Ascending aorta (tissue), 2 donors: ENCODE data around the gene CCL22. TPM values are rescaled to one million over a fixed set of nuclear protein-coding genes. Genes with fewer than 3 reads are reported as not detected.

Source experiments
- DNase-seq, 2 donors: peaks; one replicate each; pipeline ENCODE4 v3.0.0-alpha.2; 2019; ENCODE audit warnings: low spot score in 2 of 2
- H3K27ac ChIP-seq, 2 donors: fragments of 200-600 bp; sonication (generic); one replicate each; pipeline ENCODE4 v1.5.1; 2016 to 2017; ENCODE audit warnings: mild to moderate bottlenecking in 1 of 2
- H3K27me3 ChIP-seq: fragments of 200-600 bp; sonication (generic); one replicate; pipeline ENCODE4 v1.5.1; 2017
- H3K36me3 ChIP-seq, 2 donors: fragments of 200-600 bp; sonication (generic); one replicate each; pipeline ENCODE4 v1.5.1; 2016
- H3K4me1 ChIP-seq, 2 donors: fragments of 200-600 bp; sonication (generic); one replicate each; pipeline ENCODE4 v1.5.1; 2016 to 2017; ENCODE audit warnings: mild to moderate bottlenecking in 1 of 2
- H3K4me3 ChIP-seq, 2 donors: fragments of 200-600 bp; sonication (generic); one replicate each; pipeline ENCODE4 v1.5.1; 2016 to 2017; ENCODE audit warnings: mild to moderate bottlenecking in 1 of 2
- H3K9me3 ChIP-seq, 2 donors: fragments of 200-600 bp; sonication (generic); one replicate each; pipeline ENCODE4 v1.5.1; 2016
- CTCF ChIP-seq, 3 experiments: fragments of 200-600 bp in 2 of 3; fragments of 450-650 bp in 1 of 3; sonication (generic) in 2 of 3; IDR thresholded peaks; one replicate each; pipeline ENCODE4 v1.5.1; 2016 to 2019; ENCODE audit warnings: antibody characterized with exemption in 3 of 3, mild to moderate bottlenecking in 1 of 3, moderate library complexity in 1 of 3
- intact Hi-C: fragments of 100-400 bp; cut with DNase I; formaldehyde crosslinking; loops from one replicate; pipeline ENCODE4 v1.15.1; 2023
- total RNA-seq: library from RNA; depleted of rRNA; stranded (reverse); fragments of >200 nt; gene quantifications from one replicate; pipeline ENCODE4 v1.1.0, GENCODE V29; 2016

CCL22 gene
- total RNA-seq, 1 donor from 2014 or later = not detected

DNA sequence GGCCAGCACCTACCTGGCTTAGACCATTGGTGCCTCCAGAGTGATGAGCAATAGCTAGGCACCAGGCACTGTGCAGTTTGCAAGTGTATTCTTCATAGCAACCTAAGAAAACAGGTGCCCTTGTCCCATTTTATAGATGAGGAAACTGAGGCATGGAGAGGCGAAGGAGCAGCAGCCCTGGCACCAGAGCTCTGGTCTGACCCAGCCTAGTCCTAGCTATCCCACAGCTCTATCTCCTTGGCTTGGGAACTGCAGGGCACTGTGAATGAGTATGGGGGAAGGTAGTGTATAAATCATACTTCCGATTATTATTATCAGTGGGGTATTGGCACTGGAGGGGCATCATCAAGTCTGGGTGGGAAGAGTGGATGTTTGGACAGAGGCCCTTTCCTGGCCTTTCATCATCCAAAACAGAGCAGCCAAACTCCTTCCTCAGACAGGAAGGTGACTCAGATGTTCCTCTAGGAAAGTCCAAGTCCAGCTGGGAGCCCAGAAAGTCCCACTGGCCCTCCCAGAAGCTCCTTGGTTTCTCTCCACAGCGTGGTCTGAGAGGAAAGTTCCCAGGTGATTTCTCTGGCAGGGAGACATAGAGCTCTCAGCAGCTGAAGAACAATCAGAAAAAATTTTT, 42.1 kb upstream of the CCL22 start:
- Histone ChIP-seq H3K4me1 (peaks cover 21 to 41% of the 10 kb centered on the region in 2 donors), H3K36me3 (no peaks in the 10 kb centered on the region), H3K4me3 (no peak overlapping the region), H3K27ac (peak overlapping the region; percentile 91 to 96), H3K27me3 (no peaks in the 10 kb centered on the region), H3K9me3 (no peaks in the 10 kb centered on the region)
- intact Hi-C loops = loop anchor here (1.0 to 5.0 kb wide), 3 partner anchors 12 to 101 kb away; partner anchors contain the start of gene CX3CL1
- DNase-seq = peak; percentile 60 to 90
- TF ChIP-seq CTCF (IDR thresholded peaks at IDR 0.05) = no peak

DNA sequence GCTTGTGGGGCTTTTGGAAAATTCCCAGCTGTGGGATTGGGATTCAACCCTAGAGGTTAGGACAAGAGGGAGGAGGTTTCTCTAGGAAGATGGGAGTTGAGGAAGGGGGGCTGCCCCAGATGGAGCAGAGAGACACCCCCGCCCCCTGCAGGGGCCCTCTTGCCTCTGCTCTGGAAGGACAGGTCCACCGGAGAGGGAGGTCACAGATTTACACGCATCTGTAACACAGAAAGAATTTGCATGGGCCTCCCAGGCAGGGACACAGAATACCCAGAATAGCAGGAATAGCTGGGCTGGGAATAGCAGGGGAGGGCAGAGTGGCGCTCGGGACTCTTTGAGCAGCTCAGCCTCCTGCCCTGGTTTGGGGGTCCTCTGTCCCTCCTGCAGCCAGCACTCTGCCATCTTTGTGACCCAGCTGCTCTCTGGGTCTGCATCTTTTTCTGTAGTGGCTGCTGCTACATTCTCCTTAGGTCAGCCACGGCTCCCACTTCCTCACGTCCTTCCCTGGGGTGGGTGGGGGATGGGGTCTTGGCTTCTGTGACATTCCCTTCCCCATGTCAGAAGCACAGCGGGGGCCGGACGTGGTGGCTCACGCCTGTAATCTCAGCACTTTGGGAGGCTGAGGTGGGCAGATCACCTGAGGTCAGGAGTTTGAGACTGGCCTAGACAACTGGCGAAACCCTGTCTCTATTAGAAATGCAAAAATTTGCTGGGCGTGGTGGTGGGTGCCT, 40.2 kb upstream of the CCL22 start:
- Histone ChIP-seq H3K36me3 (no peaks in the 10 kb centered on the region), H3K9me3 (no peaks in the 10 kb centered on the region), H3K4me3 (no peak overlapping the region), H3K27me3 (no peaks in the 10 kb centered on the region), H3K4me1 (peaks cover 21 to 36% of the 10 kb centered on the region in 2 donors), H3K27ac (peak overlapping the region; percentile 91 to 96)
- intact Hi-C loops = loop anchor here (5.0 kb wide), 1 partner anchor 99 kb away; no protein-coding TSS in a partner anchor
- TF ChIP-seq CTCF (IDR thresholded peaks at IDR 0.05) = no peak
- DNase-seq = no peak

- no peak overlapping the region for H3K27ac ChIP-seq
These were observed 38.9 kb upstream of the CCL22 start for GRCh38 chr16:57319646-57320045.

GRCh38 chr16:57324749-57325148, 33.8 kb upstream of the CCL22 start:
- intact Hi-C loops = no loop called here
- H3K4me1 ChIP-seq = no peaks in the 10 kb centered on the region
- H3K9me3 ChIP-seq = no peaks in the 10 kb centered on the region
- H3K4me3 ChIP-seq = no peak overlapping the region
- H3K36me3 ChIP-seq = no peaks in the 10 kb centered on the region
- TF ChIP-seq CTCF (IDR thresholded peaks at IDR 0.05) = no peak
- no peak overlapping the region for H3K27ac ChIP-seq
- DNase-seq = no peak
- H3K27me3 ChIP-seq = no peaks in the 10 kb centered on the region

More at GRCh38 chr16:57319646-57320045, 38.9 kb upstream of the CCL22 start:
- no peak overlapping the region for H3K4me3 ChIP-seq
- no peaks in the 10 kb centered on the region for H3K36me3 ChIP-seq
- TF ChIP-seq CTCF (IDR thresholded peaks at IDR 0.05) = no peak
- H3K4me1 ChIP-seq = peaks cover 18 to 29% of the 10 kb centered on the region in 2 donors
- no peak for DNase-seq
- intact Hi-C loops = loop anchor here (5.0 kb wide), 1 partner anchor 98 kb away; no protein-coding TSS in a partner anchor
- H3K9me3 ChIP-seq = no peaks in the 10 kb centered on the region
- H3K27me3 ChIP-seq = no peaks in the 10 kb centered on the region

GRCh38 chr16:57325458-57325857, 33.1 kb upstream of the CCL22 start:
- no peak for TF ChIP-seq CTCF (IDR thresholded peaks at IDR 0.05)
- intact Hi-C loops = no loop called here
- no peak overlapping the region for H3K27ac ChIP-seq
- no peaks in the 10 kb centered on the region for H3K27me3 ChIP-seq
- no peaks in the 10 kb centered on the region for H3K4me1 ChIP-seq
- no peak for DNase-seq
- H3K4me3 ChIP-seq = no peak overlapping the region
- H3K9me3 ChIP-seq = no peaks in the 10 kb centered on the region
- H3K36me3 ChIP-seq = no peaks in the 10 kb centered on the region
